HG03196 (cell line): Measurements from ENCODE around the gene HSPA1A.
"Not testable (repeated sequence)": the region's sequence is repeated elsewhere in the genome, so short reads cannot be mapped to it uniquely, and the experiment has no call there.

Source experiments
- ATAC-seq: cut with Tn5 transposase; IDR thresholded peaks from one replicate; pipeline ENCODE4 v1.9.1; 2021; ENCODE audit not compliant: unreplicated experiment

HSPA1A gene

DNA sequence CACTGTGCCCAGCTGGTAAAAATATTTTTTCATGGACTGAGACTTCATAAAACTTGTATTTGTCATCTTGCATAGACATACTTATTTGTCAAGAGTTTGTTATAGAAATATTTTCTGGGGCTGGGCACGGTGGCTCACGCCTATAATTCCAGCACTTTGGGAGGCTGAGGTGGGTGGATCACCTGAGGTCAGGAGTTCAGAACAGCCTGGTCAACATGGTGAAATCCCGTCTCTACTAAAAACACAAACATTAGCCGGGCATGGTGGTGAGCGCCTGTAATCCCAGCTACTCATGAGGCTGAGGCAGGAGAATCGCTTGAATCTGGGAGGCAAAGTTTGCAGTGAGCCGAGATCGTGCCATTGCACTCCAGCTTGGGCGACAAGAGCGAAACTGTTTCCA is 6.7 kb upstream of the HSPA1A start:
- ATAC-seq = not testable (repeated sequence)

DNA sequence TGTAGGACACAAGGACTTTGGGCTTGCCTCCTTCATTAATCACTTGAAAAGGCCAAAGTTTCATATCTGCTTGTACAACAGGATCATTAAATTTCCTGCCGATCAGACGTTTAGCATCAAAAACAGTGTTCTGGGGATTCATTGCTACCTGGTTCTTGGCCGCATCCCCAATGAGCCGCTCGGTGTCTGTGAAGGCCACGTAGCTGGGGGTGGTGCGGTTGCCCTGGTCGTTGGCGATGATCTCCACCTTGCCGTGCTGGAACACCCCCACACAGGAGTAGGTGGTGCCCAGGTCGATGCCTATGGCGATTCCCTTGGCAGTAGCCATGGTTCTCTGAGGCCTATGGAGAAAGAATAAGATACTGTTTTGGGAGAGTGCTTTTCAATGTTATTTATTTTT is 3.7 kb upstream of the HSPA1A start:
- ATAC-seq = no peak

DNA sequence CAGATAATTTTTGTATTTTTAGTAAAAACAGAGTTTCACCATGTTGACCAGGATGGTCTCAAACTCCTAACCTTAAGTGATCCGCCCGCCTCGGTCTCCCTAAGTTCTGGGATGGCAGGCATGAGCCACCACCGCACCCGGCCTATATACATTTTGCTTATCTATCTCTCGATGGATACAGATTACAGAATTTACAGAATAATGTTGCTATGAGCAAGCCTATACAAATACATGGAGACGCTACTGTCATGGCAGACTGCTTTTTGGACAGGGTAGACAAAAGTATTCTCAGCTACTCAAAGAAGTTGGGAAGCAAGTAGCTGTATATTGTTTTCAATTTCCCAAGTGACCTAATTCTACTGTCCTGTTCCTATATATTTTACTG is 1.9 kb upstream of the HSPA1A start:
- ATAC-seq = no peak

DNA sequence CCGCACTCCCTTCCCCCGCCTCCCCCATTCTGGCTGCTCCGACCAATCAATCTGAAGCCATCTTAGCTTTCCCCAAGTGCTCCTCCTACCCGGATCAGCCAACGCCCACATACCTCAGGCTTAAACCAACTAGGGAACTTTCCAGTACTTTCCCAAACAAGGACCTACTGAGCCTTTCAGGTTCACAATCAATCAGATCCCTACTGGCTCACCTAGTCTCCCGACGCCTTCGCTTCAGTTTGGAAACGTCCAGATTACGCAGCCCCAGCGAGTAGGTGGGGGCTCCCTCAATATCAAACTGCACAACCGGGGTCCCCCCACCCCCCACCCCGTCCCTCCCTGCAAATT is 692 bp upstream of the HSPA1A start:
- peak; percentile 34 for ATAC-seq

DNA sequence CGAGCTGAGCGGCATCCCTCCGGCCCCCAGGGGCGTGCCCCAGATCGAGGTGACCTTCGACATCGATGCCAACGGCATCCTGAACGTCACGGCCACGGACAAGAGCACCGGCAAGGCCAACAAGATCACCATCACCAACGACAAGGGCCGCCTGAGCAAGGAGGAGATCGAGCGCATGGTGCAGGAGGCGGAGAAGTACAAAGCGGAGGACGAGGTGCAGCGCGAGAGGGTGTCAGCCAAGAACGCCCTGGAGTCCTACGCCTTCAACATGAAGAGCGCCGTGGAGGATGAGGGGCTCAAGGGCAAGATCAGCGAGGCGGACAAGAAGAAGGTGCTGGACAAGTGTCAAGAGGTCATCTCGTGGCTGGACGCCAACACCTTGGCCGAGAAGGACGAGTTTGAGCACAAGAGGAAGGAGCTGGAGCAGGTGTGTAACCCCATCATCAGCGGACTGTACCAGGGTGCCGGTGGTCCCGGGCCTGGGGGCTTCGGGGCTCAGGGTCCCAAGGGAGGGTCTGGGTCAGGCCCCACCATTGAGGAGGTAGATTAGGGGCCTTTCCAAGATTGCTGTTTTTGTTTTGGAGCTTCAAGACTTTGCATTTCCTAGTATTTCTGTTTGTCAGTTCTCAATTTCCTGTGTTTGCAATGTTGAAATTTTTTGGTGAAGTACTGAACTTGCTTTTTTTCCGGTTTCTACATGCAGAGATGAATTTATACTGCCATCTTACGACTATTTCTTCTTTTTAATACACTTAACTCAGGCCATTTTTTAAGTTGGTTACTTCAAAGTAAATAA is 2.0 kb downstream of the HSPA1A start:
- ATAC-seq = not testable (repeated sequence)

DNA sequence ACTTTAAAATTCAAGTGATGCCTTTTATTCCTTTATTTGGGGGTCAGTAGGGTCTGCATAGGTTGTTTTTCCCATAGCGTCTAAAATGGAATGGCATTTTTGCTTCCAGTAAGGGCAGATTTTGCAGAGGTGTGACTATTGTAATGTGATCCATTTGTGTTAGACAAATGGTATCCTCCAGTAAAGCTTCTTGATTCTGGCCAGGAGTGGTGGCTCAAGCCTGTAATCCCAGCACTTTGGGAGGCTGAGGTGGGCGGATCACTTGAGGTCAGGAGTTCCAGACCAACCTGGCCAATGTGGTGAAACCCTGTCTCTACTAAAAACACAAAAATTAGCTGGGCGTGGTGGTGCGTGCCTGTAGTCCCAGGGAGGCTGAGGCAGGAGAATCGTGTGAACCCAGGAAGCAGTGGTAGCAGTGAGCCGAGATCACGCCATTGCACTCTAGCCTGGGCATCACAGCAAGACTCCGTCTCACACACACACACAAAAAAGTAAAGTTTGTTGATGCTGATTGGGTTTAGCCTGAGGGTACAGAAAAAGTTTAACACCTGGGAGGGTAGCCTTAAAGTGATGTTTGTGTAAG is 2.7 kb downstream of the HSPA1A start:
- not testable (repeated sequence) for ATAC-seq

DNA sequence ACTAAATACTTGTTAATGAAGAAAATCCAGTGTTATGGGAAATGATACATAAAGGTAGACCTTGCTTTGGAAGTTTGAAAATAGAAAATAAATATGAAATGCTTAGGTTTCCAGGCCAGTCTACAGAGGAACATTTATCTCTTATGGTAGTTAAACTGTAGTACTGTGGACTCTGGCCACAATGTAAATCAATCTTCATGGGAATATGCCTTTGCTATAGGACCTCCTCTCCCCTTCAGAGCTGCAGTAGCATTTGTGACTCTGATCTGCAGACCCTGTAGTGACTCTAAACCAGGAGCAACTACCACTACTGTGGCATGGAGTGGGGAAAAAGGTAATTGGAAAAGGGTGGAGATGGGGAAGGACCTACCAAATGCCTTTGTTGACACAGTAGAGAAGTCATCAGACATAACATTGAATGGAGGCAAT is 4.5 kb downstream of the HSPA1A start:
- no peak for ATAC-seq

DNA sequence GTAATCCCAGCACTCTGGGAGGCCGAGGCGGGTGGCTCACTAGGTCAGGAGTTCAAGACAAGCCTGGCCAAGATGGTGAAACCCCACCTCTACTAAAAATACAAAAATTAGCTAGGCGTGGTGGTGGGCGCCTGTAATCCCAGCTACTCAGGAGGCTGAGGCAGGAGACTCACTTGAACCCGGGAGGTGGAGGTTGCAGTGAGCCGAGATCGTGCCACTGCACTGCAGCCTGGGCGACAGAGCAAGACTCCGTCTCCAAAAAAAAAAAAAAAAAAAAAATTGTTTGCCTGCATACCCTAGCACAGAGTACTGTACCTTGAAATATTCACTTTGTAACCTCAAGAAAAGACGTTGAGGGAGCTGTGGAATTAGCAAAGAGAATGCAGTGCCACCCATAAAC is 5.1 kb downstream of the HSPA1A start:
- not testable (repeated sequence) for ATAC-seq

DNA sequence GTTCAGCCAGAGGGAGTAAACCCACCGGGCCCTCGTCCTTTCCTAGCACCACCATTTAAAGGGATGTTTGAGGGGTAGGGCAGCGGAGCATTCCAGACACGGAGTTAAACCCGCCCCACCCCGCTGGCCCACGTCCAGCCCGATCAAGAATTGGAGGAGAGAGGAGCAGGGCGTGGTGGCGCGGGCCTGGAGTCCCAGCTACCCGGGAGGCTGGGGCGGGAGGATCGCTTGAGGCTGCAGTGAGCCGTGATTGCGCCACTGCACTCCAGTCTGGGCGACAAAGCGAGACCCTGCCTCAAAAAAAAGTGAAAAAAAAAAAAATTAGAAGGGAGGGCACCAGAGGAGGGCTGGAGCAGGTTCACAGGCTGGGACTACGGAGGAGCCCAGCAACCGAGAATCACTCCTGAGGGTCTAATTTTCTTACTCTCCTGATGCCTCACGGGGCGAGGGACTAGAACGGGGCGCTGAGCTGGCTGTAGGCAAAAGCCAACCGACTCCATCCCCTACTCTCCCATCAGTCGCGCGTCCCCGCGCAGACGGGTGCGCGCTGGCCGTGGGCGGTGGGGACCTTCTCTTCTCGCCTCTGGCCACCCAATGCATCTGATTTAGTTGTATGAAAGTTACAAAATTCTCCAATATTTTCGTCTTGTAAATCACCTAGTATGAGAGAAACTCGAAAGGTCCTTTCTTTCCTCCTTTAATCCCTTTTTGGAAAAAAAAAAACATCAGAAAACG is 6.1 kb downstream of the HSPA1A start:
- peak; percentile 26 for ATAC-seq

DNA sequence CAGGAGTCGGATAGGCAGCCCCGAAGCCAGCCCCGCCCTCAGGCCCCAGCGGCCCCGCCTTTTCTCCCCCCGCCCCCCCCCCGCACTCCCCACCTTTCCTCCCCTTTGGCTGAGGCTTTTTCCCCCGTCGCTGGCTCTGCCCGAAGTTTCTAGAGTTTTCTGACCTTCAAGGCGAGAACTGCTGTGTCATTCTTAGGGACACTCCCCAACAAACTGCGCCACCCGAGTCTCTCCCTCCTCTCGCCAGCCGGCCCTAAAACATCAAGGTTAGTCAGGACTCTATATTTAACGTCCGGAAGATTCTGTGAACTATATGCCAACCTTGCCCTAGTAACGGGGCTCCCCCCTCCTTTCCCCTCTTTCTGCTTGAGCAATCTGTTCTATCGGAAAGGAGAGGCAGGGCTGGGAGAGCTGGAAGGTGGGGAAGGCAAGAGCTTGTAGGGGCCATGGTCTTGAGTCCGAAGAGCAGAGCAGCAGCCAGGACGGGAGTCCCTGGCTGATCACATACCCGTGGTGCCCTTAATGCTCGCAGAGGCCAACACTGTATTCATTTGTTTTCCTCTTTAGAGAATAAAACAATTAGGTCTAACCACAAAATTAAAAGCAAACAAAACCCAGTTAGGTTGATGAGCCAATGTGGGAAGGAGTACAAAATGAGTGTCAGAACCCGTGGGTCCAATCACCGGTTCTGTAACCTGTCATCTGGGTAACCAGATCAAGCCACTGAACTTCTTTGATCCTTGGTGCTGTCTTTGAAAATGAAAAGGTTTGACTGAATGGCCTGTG is 6.9 kb downstream of the HSPA1A start:
- ATAC-seq = peak; percentile 39

DNA sequence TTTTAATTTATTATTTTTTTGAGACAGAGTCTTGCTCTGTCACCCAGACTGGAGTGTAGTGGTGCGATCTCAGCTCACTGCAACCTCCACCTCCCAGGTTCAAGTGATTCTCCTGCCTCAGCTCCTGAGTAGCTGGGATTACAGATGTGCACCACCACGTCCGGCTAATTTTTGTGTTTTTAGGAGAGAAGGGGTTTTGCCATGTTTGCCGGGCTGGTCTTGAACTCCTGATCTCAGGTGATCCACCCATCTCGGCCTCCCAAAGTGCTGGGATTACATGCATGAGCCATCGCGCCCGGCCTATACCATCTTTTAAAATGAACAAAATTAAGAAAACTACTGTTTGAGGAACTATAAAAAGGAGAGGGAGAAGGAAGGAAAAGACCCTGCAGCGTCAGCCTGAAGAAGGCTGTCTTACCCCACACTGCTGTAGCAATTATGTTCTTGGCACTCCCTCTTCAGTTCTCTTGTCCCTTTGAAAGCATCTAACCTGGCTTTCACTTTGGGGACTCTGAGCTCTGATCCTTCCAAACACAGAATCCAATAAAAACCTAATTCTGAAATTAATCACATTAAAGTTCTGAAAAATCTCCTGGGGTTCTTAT is 8.4 kb downstream of the HSPA1A start:
- not testable (repeated sequence) for ATAC-seq

DNA sequence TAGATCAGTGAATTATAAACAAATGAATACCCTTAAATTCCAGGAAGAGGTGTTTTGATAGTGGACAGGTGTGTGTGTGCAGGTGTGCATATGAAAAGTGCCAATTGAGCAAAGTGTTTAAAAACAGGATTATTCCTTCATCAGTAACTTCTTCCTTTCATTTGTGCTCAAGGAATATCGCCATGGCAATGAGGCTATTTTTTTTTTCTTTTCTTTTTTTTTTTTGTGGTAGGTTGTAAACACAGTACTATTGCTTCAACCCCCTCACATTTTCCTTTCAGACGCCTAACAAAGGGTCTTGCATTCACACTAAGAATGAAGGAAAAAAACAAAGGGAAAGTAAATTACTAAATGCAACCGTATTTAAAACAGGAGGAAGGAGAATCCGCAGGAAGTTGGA is 10.2 kb downstream of the HSPA1A start:
- no peak for ATAC-seq

DNA sequence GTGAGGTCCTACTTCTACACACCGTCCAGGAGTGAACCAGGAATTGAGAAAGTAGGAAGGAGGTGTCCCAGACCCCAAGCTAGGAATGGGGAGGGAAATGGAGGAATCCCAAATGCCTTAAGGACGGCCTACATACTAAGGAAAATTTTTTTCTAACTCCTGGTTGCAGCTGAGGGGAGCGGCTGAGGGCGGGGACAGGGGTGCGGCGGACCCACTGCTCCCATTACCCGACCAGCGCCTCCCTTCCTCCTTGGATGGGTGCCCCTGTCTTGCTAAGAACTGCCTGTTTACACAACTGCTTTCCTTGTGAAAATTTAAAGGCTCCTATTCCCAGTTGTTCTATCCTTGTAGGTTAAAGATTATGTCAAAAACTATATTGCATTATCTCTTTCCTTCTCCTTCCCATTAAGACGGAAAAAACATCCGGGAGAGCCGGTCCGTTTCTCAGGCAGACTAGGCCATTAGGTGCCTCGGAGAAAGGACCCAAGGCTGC is 11.5 kb downstream of the HSPA1A start:
- no peak for ATAC-seq

DNA sequence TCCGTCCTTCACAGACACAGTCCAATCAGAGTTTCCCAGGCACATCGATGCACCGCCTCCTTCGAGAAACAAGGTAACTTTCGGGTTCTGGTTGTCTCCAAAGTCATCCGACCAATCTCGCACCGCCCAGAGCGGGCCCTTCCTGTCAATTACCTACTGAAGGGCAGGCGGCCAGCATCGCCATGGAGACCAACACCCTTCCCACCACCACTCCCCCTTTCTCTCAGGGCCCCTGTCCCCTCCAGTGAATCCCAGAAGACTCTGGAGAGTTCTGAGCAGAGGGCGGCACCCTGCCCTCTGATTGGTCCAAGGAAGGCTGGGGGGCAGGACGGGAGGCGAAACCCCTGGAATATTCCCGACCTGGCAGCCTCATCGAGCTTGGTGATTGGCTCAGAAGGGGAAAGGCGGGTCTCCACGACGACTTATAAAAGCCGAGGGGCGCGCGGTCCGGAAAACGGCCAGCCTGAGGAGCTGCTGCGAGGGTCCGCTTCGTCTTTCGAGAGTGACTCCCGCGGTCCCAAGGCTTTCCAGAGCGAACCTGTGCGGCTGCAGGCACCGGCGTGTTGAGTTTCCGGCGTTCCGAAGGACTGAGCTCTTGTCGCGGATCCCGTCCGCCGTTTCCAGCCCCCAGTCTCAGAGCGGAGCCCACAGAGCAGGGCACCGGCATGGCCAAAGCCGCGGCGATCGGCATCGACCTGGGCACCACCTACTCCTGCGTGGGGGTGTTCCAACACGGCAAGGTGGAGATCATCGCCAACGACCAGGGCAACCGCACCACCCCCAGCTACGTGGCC is 12.1 kb downstream of the HSPA1A start, which contains the start of gene HSPA1B:
Gene HSPA1B, plus strand, starts transcription at position 453 of the 794 bp plus-strand sequence. Its CDS starts 213 bp downstream, at position 666.
- peak; percentile 60 for ATAC-seq

DNA sequence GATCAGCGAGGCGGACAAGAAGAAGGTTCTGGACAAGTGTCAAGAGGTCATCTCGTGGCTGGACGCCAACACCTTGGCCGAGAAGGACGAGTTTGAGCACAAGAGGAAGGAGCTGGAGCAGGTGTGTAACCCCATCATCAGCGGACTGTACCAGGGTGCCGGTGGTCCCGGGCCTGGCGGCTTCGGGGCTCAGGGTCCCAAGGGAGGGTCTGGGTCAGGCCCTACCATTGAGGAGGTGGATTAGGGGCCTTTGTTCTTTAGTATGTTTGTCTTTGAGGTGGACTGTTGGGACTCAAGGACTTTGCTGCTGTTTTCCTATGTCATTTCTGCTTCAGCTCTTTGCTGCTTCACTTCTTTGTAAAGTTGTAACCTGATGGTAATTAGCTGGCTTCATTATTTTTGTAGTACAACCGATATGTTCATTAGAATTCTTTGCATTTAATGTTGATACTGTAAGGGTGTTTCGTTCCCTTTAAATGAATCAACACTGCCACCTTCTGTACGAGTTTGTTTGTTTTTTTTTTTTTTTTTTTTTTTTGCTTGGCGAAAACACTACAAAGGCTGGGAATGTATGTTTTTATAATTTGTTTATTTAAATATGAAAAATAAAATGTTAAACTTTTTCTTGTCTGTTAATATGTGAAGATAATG is 14.4 kb downstream of the HSPA1A start:
- no peak for ATAC-seq

DNA sequence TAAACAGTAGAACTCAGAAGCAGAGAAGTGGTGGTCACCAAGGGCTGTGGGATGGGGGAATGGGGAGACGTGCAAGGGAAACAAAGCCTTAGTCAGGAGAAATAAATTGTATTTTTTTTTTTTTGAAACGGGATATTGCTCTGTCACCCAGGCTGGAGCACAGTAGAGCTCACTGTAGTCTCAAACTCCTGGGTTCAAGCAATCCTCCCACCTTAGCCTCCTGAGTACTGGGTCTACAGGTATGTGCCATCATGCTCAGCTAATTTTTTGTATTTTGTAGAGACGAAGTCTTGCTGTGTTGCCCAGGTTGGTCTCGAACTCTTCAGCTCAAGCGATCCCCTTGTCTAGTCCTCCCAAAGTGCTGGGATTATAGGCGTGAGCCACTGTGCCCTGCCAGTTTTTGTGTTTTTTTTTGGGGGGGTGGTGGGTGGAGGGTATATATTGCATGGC is 15.6 kb downstream of the HSPA1A start:
- no peak for ATAC-seq

DNA sequence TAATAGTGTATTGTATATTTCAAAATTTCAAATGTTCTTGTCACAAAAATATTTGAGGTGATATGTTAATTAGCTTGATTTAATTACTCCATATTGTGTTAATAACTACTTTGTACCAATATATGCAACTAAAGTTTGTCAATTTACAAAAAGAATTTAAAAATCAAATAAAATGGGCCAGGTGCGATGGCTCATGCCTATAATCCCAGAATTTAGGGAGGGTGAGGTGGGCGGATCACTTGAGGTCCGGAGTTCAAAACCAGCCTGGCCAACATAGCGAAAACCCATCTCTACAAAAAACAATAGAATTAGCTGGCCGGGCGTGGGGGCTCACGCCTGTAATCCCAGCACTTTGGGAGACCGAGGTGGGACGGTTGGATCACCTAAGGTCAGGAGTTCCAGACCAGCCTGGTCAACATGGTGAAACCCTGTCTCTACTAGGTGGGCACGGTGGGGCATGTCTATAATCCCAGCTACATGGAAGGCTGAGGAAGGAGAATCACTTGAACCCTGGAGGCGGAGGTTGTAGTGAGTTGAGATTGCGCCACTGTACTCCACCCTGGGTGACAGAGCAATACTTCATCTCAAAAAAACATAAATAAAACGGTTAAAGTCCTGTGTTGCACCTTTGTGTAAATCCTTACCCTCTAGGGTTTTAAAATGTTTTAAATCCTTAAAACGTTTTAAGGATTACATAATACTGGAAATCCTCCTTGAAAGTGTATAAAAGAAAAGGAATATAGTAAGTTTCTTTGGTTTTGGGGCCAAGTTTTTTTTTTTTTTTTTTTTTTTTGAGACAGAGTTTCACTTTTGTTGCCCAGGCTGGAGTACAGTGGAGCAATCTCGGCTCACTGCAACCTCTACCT is 16.2 kb downstream of the HSPA1A start:
- no peak for ATAC-seq
